ENCODE data around the gene XDH. TPM values are rescaled to one million over a fixed set of nuclear protein-coding genes. Genes with fewer than 3 reads are reported as not detected.
A peak's percentile ranks its signal among the peaks of the same experiment; 100 is the strongest.

Gene XDH
- total RNA-seq, 1 experiment from 2014 or later, result 7.7 TPM

- Histone ChIP-seq H3K4me2 (peak overlapping the region; percentile 72), H4K20me1 (ENCODE audit: insufficient read depth) (no peaks in the 10 kb centered on the region), H2AFZ (no peak overlapping the region), H3K4me1 (replicated peaks; ENCODE audit: insufficient read depth) (peaks cover 52% of the 10 kb centered on the region), H3K27ac (no peak overlapping the region), H3K9me3 (ENCODE audit: insufficient read depth, low read depth) (peaks cover 8% of the 10 kb centered on the region; the same call in 1 of the 2 replicates), H3K36me3 (ENCODE audit: low read depth) (peaks cover 17% of the 10 kb centered on the region; the same call in 1 of the 2 replicates), H3K79me2 (ENCODE audit: low read depth) (peaks cover 37% of the 10 kb centered on the region), H3K4me3 (no peak overlapping the region), H3F3A (ENCODE audit: insufficient read depth, low read depth) (peaks cover 34% of the 10 kb centered on the region), H3K27me3 (ENCODE audit: insufficient read depth, low read depth) (no peaks in the 10 kb centered on the region), H3K9me2 (ENCODE audit: insufficient read depth) (no peaks in the 10 kb centered on the region)
- no TSS peak for BruUV-seq (replicated peaks)
- TF ChIP-seq EZH2 (IDR thresholded peaks at IDR 0.05; ENCODE audit: low read depth), result no peak
- TF ChIP-seq, protein P1, sequence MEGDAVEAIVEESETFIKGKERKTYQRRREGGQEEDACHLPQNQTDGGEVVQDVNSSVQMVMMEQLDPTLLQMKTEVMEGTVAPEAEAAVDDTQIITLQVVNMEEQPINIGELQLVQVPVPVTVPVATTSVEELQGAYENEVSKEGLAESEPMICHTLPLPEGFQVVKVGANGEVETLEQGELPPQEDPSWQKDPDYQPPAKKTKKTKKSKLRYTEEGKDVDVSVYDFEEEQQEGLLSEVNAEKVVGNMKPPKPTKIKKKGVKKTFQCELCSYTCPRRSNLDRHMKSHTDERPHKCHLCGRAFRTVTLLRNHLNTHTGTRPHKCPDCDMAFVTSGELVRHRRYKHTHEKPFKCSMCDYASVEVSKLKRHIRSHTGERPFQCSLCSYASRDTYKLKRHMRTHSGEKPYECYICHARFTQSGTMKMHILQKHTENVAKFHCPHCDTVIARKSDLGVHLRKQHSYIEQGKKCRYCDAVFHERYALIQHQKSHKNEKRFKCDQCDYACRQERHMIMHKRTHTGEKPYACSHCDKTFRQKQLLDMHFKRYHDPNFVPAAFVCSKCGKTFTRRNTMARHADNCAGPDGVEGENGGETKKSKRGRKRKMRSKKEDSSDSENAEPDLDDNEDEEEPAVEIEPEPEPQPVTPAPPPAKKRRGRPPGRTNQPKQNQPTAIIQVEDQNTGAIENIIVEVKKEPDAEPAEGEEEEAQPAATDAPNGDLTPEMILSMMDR (conservative IDR thresholded peaks at IDR 0.05), result no peak
- DNase-seq, result no peak
- POLR2A ChIA-PET (ENCODE audit: unreplicated experiment), result no interaction called here
- CTCF ChIA-PET, result no interaction called here
- intact Hi-C loops (cut with micrococcal nuclease; ENCODE audit: unreplicated experiment), result no loop called here
These were observed 2.8 kb downstream of the XDH start for GRCh38 chr2:31411771-31412170.

GRCh38 chr2:31406593-31407385 lies 7.8 kb downstream of the XDH start:
- H3K27me3 ChIP-seq (ENCODE audit: insufficient read depth, low read depth), result no peaks in the 10 kb centered on the region
- H2AFZ ChIP-seq, result no peak overlapping the region
- no peak overlapping the region for H3K4me2 ChIP-seq
- H3K79me2 ChIP-seq (ENCODE audit: low read depth), result peaks cover 27% of the 10 kb centered on the region
- ChIA-PET POLR2A (ENCODE audit: unreplicated experiment) (interaction anchor here (0.5 kb wide), 1 partner anchor 121 kb away, joined by 3 read pairs; no protein-coding TSS in a partner anchor), CTCF (no interaction called here)
- peaks cover 8% of the 10 kb centered on the region; the same call in 1 of the 2 replicates for H3K9me3 ChIP-seq (ENCODE audit: insufficient read depth, low read depth)
- intact Hi-C loops (cut with micrococcal nuclease; ENCODE audit: unreplicated experiment), result no loop called here
- peaks cover 31% of the 10 kb centered on the region for H3K36me3 ChIP-seq (ENCODE audit: low read depth)
- peaks cover 8% of the 10 kb centered on the region for H3F3A ChIP-seq (ENCODE audit: insufficient read depth, low read depth)
- no peak overlapping the region for H3K27ac ChIP-seq
- no peaks in the 10 kb centered on the region for H3K9me2 ChIP-seq (ENCODE audit: insufficient read depth)
- TF ChIP-seq EZH2 (IDR thresholded peaks at IDR 0.05; ENCODE audit: low read depth), result no peak
- TF ChIP-seq, protein P1 (conservative IDR thresholded peaks at IDR 0.05), result no peak
- no peaks in the 10 kb centered on the region for H4K20me1 ChIP-seq (ENCODE audit: insufficient read depth)
- peaks cover 28% of the 10 kb centered on the region for H3K4me1 ChIP-seq (replicated peaks; ENCODE audit: insufficient read depth)
- no TSS peak for BruUV-seq (replicated peaks)
- no peak overlapping the region for H3K4me3 ChIP-seq
- DNase-seq, result no peak

GRCh38 chr2:31404827-31405226 lies 9.7 kb downstream of the XDH start:
- DNase-seq, result no peak
- POLR2A ChIA-PET (ENCODE audit: unreplicated experiment), result no interaction called here
- Histone ChIP-seq H3K4me2 (no peak overlapping the region), H3K4me3 (no peak overlapping the region), H3K36me3 (ENCODE audit: low read depth) (peaks cover 29% of the 10 kb centered on the region), H3K27ac (no peak overlapping the region), H2AFZ (no peak overlapping the region), H3K27me3 (ENCODE audit: insufficient read depth, low read depth) (no peaks in the 10 kb centered on the region), H3F3A (ENCODE audit: insufficient read depth, low read depth) (peaks cover 19% of the 10 kb centered on the region), H3K9me3 (ENCODE audit: insufficient read depth, low read depth) (0 out of 2 replicates have a peak, but pooled peaks cover 6% of the 10 kb centered on the region), H3K79me2 (ENCODE audit: low read depth) (peaks cover 15% of the 10 kb centered on the region; the same call in 1 of the 2 replicates), H3K4me1 (replicated peaks; ENCODE audit: insufficient read depth) (peaks cover 35% of the 10 kb centered on the region), H4K20me1 (ENCODE audit: insufficient read depth) (no peaks in the 10 kb centered on the region), H3K9me2 (ENCODE audit: insufficient read depth) (no peaks in the 10 kb centered on the region)
- intact Hi-C loops (cut with micrococcal nuclease; ENCODE audit: unreplicated experiment), result no loop called here
- no TSS peak for BruUV-seq (replicated peaks)
- no peak for TF ChIP-seq EZH2 (IDR thresholded peaks at IDR 0.05; ENCODE audit: low read depth)
- TF ChIP-seq, protein P1 (conservative IDR thresholded peaks at IDR 0.05), result no peak
- CTCF ChIA-PET, result no interaction called here
